NB4 (cell line): ENCODE results near the gene SHPK.

Source experiments
- DNase-seq: peaks from one replicate; pipeline ENCODE4 v3.0.0; 2010; ENCODE audit warnings: low read depth
- H3K4me3 ChIP-seq: one replicate; pipeline ENCODE4 v1.5.1; 2011; ENCODE audit warnings: mild to moderate bottlenecking, low read depth, low read length, moderate library complexity
- CTCF ChIP-seq: IDR thresholded peaks from one replicate; pipeline ENCODE4 v1.5.1; 2012; ENCODE audit warnings: low read depth, low read length
- MAX ChIP-seq: IDR thresholded peaks from 2 replicates; pipeline ENCODE4 v1.6.1; 2011; ENCODE audit warnings: low read depth, low read length
- MYC ChIP-seq: IDR thresholded peaks from 2 replicates; pipeline ENCODE4 v1.6.1; 2011; ENCODE audit warnings: low read depth, low read length
- POLR2A ChIP-seq: IDR thresholded peaks from 2 replicates; pipeline ENCODE4 v1.6.1; 2011; ENCODE audit warnings: mild to moderate bottlenecking; ENCODE audit not compliant: insufficient read length; ENCODE audit errors: extremely low read depth

Gene SHPK

GRCh38 chr17:3598078-3598477 is 38.0 kb downstream of the SHPK start:
- TF ChIP-seq POLR2A (no peak), MAX (no peak), CTCF (no peak), MYC (no peak)
- no peak for DNase-seq
- no peak overlapping the region for H3K4me3 ChIP-seq

DNA sequence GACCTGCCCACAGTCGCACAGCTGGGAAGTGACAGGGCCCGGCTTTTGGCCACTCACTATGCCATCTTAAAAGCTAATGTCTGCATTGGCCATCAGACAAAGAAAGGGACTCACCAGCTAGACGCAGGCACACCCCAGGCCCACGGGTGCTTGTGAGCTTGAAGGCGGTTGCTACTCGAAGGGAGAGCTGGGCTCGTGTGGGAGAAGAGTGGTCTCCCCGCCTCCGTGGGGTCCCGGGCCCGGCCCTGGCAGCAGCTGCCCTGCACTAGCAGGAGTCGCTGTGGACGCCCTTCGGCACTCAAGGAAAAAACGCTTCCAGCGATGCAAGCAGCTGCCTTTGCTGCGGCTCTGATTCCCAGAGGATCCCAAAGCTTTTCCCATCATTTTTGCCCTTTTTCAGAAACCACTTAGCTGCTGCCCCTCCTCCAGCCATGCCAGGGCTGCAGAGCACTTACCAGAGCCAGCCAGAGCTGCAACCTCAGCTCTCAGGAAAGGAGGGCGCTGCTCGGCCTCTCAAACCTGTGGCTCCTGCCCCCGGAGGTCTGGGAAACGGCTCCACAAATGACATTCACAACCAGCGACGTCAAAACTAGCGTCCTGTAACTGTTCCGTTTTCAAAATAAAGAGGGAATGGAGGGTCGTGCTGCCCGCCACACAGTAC is 39.1 kb downstream of the SHPK start:
- no peak for DNase-seq
- H3K4me3 ChIP-seq = no peak overlapping the region
- no peak for TF ChIP-seq POLR2A
- TF ChIP-seq CTCF = no peak
- no peak for TF ChIP-seq MAX
- TF ChIP-seq MYC = no peak

GRCh38 chr17:3594976-3595375 is 41.1 kb downstream of the SHPK start:
- TF ChIP-seq MAX = no peak
- no peak for TF ChIP-seq POLR2A
- TF ChIP-seq MYC = no peak
- TF ChIP-seq CTCF = no peak
- no peak overlapping the region for H3K4me3 ChIP-seq
- no peak for DNase-seq

- H3K4me3 ChIP-seq = no peak overlapping the region
- no peak for DNase-seq
- TF ChIP-seq MAX (no peak), POLR2A (no peak), CTCF (no peak), MYC (no peak)
These were observed 41.8 kb downstream of the SHPK start for GRCh38 chr17:3594051-3594800.

DNA sequence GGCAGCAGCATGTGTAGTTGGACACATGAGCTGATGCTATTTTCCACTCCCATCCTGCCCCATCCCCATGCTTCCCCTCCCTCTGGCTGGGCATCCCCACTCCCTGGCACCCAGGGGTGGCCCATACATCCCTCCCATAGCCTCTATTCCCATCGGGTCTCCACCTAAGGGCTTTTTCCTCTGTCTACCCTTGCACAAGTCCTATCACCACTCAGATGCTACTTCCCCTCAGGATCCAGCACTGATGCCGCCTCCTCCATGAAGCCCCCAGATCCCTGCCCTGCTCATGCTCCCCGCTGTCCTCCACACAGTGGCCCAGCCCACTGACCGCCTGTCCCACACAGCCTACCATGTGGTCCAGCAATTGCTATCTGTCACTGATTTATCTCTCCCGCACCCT is 42.7 kb downstream of the SHPK start:
- no peak for DNase-seq
- no peak overlapping the region for H3K4me3 ChIP-seq
- TF ChIP-seq POLR2A (no peak), MAX (no peak), CTCF (no peak), MYC (no peak)
